Measurements from ENCODE around the gene SSBP3.
"Not testable (repeated sequence)": the region's sequence is repeated elsewhere in the genome, so short reads cannot be mapped to it uniquely, and the experiment has no call there.

SSBP3 gene

DNA sequence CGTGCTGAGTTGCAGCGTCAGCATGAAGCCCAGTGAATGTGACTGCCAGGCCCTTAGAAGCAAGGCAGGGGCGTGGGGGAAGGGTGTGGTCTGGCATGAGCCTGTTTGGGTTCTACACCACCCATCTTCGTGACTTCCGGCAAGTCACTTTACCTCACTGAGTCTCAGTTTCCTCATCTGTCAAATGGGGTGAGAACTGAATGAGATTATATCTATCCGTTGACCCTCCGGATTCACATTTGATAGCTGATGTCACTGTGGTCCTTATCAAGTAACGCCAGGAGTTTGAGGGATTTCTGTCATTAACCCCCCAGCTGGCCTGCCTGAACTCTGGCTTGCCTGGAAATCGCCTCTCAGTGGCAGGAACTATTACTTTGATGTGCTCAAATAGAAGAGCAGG, 190.7 kb downstream of the SSBP3 start:
- no peak for DNase-seq

GRCh38 chr1:54212872-54213271, 193.3 kb downstream of the SSBP3 start:
- DNase-seq, result no peak

DNA sequence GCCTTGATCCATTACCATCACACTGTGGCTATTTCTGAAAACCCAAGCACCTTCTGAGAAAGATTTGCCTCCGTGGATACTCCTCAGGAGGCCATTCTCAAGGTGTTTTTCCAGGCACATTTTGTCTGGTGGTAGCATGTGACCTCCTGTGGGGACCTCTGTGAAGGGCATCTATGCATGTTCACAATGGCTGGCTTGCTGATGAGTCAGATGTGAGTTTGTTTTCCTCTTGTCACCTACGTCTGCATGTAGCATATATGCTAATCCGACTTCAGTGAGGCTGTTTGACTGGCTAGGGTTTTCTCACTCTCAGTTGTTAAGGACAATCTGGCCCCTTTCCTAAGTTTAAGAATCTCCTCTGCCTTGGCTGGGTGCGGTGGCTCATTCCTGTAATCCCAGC, 198.3 kb downstream of the SSBP3 start:
- not testable (repeated sequence) for DNase-seq

DNA sequence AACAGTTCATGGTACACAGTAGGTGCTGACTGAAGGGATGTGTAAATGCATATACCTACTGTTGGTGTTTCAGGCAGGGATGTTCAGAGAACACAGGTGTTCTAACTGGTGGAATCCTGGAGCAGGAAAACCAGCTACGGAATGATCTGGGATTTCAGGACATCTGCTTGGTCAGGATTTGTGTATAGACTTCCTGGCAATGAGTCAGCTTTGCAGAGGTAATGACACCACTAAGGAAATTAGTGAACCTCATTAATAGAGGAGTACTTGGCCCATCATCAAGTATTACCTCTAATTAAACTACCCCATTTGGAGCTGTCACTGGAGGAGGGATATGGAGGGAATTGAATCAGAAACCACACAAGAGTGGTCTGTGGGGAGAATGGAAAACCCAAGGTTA, 198.9 kb downstream of the SSBP3 start:
- DNase-seq, result no peak

DNA sequence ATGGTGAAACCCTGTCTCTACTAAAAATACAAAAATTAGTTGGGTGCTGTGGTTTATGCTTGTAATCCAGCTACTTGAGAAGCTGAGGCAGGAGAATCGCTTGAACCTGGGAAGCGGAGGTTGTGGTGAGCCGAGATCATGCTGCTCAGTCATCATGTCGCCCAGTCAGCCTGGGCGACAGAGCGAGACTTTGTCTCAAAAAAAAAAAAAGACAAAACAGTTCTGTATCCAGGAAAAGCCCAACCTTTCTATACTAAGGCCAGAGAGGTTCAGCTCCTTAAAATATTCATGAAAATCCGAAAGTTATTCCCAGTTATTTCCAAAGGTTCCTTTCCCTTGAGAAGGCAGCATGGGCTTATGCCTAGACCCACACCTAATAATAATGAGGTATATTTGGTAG, 202.0 kb downstream of the SSBP3 start:
- DNase-seq, result no peak

- peak; percentile 7 for DNase-seq
Measured at GRCh38 chr1:54200519-54200997, 205.6 kb downstream of the SSBP3 start.

DNA sequence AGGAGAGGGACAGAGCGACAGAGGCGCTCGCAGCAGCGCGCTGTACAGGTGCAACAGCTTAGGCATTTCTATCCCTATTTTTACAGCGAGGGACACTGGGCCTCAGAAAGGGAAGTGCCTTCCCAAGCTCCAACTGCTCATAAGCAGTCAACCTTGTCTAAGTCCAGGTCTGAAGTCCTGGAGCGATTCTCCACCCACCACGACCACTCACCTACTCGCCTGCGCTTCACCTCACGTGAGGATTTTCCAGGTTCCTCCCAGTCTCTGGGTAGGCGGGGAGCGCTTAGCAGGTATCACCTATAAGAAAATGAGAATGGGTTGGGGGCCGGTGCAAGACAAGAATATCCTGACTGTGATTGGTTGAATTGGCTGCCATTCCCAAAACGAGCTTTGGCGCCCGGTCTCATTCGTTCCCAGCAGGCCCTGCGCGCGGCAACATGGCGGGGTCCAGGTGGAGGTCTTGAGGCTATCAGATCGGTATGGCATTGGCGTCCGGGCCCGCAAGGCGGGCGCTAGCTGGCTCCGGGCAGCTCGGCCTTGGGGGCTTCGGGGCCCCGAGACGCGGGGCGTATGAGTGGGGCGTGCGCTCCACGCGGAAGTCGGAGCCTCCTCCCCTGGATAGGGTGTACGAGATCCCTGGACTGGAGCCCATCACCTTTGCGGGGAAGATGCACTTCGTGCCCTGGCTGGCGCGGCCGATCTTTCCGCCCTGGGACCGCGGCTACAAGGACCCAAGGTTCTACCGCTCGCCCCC, 206.3 kb downstream of the SSBP3 start, which contains the start of the genes CYB5RL and MRPL37:
Gene CYB5RL, minus strand, starts transcription at position 266 of the 754 bp plus-strand sequence. CDS start 4,414 bp downstream, outside the sequence.
Gene MRPL37, plus strand, starts transcription at position 403 of the 754 bp plus-strand sequence. Its CDS starts 77 bp downstream, at position 480.
- peak; percentile 99 for DNase-seq

- DNase-seq, result peak; percentile 69
Measured at GRCh38 chr1:54199151-54199764, 206.9 kb downstream of the SSBP3 start.

DNA sequence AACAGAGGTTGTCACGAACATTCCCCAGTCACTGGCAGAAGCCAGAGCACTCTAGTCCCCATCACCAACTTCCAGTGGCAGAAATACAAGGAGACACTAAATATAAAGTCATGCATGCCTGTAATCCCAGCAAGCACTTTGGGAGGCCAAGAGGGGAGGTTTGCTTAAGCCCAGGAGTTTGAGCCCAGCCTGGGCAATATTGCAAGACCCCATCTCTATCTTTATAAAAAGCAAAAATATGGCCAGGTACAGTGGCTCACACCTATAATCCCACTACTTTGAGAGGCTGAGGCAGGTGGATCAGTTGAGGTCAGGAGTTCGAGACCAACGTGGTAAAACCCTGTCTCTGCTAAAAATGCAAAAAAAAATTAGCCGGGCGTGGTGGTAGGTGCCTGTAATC, 212.7 kb downstream of the SSBP3 start:
- DNase-seq, result no peak

DNA sequence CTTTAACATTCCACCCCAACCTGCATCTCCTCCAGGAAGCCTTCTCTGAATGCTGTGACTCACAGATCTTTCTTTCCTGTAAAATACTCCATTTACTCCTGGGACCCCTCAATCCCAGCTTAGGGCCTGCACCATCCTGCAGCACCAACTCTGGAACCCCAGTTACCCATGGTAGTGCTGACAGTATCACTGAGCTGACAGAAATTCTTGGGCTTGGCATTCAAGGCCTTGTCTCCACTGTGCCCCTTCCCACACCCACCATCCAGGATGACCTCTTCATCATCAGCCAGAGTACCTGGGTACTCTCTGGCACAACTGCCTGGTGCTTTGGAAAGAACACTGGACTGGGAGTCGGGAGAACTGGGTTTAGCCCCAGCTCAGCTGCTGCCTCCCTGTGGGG, 214.7 kb downstream of the SSBP3 start:
- DNase-seq, result no peak

GRCh38 chr1:54190526-54190925, 215.7 kb downstream of the SSBP3 start:
- DNase-seq, result no peak

GRCh38 chr1:54188291-54188690, 217.9 kb downstream of the SSBP3 start:
- no peak for DNase-seq

DNA sequence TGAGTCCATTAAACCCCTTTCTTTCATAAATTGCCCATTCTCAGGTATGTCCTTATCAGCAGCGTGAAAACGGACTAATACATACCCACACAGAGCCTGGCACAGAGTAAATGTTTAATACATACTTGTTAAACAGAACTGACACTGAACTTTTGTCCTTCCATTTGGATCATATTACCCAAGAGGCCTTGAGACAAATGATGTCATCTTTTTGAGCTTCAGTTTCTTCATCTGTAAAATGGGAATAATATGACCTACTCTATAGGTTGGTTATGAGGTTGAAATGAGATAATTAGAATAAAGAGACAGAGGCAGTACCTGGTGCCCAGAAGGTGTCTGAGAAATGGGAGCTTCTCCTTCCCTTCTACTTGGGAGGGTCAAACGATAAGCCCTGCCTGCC, 220.1 kb downstream of the SSBP3 start:
- DNase-seq, result no peak

GRCh38 chr1:54180701-54181360, 225.4 kb downstream of the SSBP3 start:
- DNase-seq, result peak; percentile 41

DNA sequence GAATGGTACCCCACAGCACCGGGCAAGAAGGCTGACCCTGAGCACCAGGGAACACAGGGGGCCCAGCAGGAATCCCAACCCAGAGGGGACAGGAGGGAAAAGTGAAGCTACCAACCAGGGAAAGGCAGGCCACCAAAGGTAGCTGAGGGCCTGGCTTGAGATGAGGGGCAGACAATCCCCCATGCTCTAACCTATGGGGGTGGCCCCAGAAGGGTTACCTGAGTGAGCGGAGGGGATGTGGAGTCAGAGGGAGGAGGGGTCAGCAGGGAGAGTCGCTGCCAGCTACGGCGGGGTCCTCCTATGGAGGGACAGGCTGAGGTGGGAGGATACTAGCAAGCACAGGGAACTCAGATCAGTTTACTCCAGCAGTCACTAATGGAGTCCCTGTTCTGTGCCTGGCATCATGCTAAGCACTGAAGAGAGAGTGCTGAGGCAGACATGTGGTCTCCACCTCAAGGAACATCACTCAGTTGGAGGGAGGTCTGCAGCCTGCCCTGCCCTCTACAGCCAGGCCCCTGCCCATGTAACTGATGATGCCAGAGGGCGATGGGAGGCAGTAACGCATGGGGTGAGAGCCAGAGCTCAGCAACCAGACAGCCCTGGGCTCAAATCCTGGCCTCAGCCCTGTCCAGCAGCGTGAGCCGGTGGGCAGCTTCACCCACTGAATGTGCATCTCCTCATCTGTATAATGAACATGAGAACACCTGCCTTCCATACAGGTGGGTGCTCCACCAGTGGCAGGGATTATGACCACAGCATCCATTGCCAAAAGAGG, 227.7 kb downstream of the SSBP3 start:
- DNase-seq, result no peak

- DNase-seq, result no peak
Measured at GRCh38 chr1:54177726-54178125, 228.5 kb downstream of the SSBP3 start.

- DNase-seq, result no peak
Measured at GRCh38 chr1:54176621-54177327, 229.4 kb downstream of the SSBP3 start.

Measured in NCI-H2171 treated with DMSO at 0.1 percent for 48 hours (cell line).